ENCODE results near the gene EXOC6B.

Gene EXOC6B

DNA sequence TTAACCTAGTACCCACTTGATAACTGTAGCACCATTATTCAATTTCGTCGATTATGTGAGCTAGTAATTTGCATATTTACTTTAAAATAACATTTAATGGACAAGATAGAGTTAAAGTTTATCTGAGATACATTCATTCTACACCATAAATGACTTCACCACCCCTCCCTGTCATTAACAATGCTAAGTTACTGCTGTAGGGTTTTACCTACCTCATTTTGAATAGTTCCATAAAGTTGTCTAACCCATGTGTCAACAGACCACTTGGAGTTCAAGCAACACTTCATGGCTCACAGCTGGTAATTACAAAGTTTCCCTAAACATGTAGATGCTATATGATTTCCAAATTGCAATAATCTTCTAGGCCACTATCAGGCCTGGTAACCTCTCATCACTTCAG is 550.7 kb downstream of the EXOC6B start:
- DNase-seq (ENCODE audit: low read depth in 2 of 2), result no peak

- DNase-seq (ENCODE audit: low read depth in 2 of 2), result no peak
These were observed 551.4 kb downstream of the EXOC6B start for GRCh38 chr2:72274380-72274797.

DNA sequence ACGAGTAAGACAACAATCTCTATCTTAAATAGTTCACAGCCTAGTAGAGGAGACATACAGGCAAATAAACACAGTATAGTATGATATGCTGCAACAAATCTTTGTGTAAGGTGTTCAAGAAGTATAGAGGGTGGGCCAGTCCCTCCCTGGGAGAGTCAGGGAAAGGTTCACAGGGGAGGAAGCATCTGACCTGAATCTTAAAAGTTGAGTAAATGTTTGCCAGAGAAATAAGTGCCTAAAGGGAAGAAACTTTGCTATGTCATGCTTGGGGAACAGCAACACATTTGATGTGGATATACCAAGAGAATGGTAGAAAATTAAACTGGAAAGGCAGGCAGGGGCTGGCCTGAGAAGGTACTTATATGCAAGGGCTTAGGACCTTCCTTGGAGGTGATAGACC is 552.4 kb downstream of the EXOC6B start:
- DNase-seq (ENCODE audit: low read depth in 2 of 2), result no peak

DNA sequence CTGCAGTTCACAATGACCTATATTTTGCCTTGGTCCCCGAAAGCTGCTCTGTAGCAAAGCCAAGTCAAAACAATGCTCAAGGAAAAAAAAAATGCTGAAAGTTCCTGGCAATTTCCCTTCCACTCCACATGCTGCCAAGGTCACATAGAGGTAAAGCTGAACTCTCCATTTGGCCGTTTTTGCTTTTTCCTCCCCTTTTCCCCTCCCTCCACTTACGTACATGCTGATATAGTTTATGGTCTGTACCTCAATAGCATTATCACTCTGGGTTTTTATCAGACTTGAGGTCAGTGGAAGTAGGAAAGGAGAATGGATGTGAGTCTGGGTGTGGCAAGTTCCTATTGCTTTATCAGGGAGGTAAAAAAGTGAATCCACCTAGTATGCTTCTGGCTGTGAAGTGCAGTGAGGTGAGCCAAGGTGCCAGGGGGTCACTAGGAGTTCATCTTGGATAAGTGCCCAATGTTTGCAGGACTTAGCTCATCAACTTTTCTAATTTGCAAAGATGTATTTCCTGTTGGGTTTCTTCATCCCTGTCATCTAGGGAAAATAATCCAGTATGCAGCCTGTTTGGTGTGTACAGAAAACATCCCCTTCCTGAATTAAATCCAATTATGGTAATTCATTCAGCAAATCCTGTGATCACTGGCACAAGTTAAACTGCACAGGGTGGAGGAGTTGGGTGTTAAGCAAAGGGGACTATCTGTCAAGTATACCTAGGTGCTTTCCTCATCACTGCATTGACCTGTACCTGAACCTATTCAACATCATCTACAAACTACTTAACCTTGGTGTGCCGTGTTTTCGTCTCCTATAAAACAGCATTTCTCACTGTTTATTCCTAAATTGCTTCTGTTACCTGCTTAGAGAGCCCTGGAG is 553.8 kb downstream of the EXOC6B start:
- DNase-seq (ENCODE audit: low read depth in 2 of 2), result no peak

DNA sequence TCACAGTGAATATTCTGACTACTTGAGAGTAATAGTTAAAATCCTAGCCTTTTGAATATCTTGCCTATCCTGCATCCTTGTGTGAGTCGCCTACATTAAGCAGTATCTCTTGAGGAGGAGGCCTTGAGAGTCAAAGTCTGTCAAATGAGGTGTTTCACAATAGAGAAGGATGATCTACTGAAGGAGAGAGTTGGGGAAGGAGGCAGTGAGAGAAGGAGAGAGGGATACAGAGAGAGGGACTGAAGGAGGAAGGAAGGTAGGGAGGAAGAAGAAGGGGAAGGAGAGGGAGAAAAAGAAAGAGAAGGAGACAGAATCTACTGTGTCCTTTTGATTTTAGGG is 554.6 kb downstream of the EXOC6B start:
- no peak for DNase-seq (ENCODE audit: low read depth in 2 of 2)

GRCh38 chr2:72270556-72271275 is 555.1 kb downstream of the EXOC6B start:
- DNase-seq (ENCODE audit: low read depth in 2 of 2), result no peak

GRCh38 chr2:72263776-72264060 is 562.1 kb downstream of the EXOC6B start:
- no peak for DNase-seq (ENCODE audit: low read depth in 2 of 2)

GRCh38 chr2:72263043-72263775 is 562.6 kb downstream of the EXOC6B start:
- DNase-seq (ENCODE audit: low read depth in 2 of 2), result no peak

DNA sequence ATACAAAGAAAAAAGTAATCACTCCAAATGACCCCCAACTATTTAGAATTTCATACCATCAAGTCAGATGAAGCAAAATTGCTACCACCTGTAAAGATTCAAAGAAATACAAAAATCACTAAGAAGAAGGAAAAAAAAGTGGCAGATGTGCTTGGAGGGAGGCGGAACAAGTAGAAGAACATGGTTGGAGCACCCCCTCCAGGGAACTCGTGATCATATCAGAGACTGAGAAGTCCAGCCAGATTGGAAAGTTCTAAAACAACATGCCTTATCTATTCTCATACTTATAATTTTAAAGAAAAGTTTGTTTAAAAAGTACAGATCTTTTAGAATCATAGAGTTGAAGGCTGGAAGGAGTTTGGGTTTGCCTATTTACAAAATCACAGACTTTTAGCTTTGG is 564.8 kb downstream of the EXOC6B start:
- DNase-seq (ENCODE audit: low read depth in 2 of 2), result no peak

- no peak for DNase-seq (ENCODE audit: low read depth in 2 of 2)
These were observed 570.3 kb downstream of the EXOC6B start for GRCh38 chr2:72255540-72255939.

DNA sequence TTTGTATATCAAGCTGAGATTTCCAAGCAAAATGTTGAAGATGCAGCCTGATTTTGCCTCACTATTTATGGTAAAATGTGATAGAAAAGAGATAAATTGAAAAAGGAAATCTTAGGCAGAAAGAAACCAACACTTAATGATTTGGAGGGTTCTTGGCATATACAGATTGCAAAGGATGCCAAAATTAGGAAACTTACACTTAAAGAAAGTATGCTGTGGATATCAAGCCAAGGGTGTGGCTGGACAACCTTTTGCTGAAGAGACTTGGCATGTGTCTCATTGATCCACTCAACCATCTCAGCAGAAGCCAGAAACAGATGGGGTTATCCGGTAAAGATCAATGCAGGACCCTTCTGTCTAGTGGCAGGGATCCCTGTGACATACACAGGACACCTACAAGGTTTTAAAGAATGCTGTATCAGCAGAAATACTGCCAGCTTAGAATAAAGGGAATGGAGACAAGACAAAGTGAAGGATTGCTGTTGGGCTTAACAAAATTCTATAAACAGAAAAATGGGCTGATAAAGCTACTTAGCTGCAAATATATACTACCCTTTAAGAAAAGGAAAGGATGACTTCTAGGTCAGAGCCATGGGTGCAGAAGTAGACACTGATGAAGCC is 570.9 kb downstream of the EXOC6B start:
- DNase-seq (ENCODE audit: low read depth in 2 of 2), result no peak

DNA sequence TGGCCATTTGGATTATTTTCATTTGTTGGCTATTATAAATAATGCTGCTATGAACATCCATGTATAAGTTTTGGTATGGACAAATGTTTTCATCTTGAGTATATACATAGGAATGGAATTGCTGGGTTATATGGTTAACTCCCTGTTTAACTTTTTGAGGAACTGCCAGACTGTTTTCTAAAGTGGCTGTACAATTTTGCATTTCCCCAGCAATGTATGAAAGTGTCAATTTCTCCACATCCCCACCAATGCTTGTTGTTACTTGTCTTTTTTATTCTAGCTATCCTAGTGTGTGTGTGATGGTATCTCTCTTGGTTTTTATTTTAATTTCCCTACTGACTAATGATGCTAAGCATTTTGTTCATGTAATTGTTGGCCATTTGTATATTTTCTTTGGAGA is 587.5 kb downstream of the EXOC6B start:
- no peak for DNase-seq (ENCODE audit: low read depth in 2 of 2)

DNA sequence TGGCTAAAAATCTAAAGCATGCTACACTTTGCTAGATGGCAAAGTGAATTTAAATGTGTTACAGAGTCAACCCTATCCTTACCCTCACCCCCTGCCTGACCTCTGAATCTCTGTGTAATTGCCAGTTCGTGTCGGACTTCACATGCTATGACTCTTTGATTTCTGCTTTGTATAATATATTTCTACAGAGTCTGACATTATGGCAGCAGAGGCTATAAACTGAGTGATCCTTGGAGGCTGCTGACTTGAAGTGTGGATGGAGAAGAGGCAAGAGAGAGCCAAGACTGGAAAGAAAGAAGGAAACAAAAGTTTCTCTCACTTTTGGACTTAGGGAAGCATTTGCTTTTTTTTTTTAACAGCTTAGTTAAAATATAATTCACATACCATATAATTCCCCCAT is 588.3 kb downstream of the EXOC6B start:
- DNase-seq (ENCODE audit: low read depth in 2 of 2), result no peak

- no peak for DNase-seq (ENCODE audit: low read depth in 2 of 2)
These were observed 589.3 kb downstream of the EXOC6B start for GRCh38 chr2:72236445-72237067.

GRCh38 chr2:72235497-72236415 is 590.1 kb downstream of the EXOC6B start:
- DNase-seq (ENCODE audit: low read depth in 2 of 2), result no peak

DNA sequence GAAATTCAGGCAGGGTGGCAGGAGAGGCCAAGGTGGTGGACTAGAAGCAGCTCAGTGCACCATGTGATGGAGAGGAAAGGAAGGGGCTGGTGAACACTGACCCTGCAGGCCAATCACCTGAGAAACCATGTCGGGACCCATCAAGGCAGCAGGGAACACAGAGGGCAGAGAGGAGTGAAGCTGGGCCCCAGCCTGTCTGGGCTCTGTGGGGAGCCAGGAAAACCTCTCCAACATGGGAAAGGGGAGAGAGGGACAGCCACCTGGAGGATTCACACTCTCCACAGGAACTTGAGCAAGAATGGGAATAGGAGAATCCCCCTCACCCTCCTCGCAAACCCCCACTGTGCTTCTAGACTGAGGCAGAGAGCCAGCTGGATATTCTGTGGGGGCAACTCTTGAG is 592.6 kb downstream of the EXOC6B start:
- no peak for DNase-seq (ENCODE audit: low read depth in 2 of 2)

DNA sequence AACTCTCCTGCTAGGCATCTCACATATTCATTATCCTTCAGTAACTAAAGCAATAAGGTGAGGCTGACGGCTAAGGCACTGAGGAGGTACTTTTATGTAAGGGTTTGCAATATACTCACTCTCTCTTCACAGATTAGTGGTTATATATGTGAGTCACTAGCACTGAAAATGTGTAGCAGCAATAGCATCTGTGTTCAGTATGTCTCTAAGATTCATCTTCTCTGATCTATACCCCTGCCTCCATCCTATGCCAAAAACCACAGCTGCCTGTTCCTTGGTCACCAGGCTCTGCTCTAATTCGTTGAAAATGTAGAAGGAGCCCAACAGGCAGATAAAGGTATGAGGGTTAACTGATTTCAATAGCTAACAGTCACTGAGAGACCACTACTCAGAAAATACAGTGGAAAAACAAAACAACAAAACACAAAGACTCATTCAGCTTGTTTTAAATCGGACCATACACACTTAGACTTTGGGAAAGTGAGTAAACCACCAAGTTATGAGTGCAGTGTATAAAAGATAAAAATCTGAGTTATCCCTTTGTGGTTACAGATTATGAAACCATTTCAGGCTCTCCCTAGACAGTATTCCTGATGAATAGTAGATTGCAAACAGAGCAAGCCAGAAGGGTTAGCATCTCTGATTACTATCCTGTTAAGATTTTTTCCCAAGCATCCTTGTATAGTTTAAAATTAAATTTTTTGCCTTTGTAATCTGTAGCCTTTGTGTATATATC is 602.8 kb downstream of the EXOC6B start:
- no peak for DNase-seq (ENCODE audit: low read depth in 2 of 2)

GRCh38 chr2:72220170-72220569 is 605.7 kb downstream of the EXOC6B start:
- no peak for DNase-seq (ENCODE audit: low read depth in 2 of 2)

- DNase-seq (ENCODE audit: low read depth in 2 of 2), result no peak
These were observed 611.2 kb downstream of the EXOC6B start for GRCh38 chr2:72214429-72215143.

DNA sequence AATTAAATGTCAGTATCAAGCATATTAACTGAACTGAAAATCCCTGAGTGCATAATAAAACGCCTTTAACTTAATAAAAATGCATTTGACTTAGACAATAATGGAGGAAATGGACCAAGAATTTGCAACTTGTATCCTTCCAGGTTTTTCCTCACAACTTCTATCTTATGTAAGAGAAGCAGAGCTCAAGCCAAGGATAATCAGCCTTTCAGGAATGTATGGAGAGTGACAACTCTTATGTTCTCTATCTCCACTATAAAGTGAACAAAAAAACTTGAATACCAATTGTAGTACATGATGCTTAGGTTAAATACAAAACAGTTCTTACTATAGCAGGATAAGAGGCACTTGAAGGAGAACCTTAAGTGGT is 613.4 kb downstream of the EXOC6B start:
- no peak for DNase-seq (ENCODE audit: low read depth in 2 of 2)
